ENCODE results near the gene MDK. TPM values are rescaled to one million over a fixed set of nuclear protein-coding genes. Genes with fewer than 3 reads are reported as not detected.

The MDK gene
- total RNA-seq, 1 donor: 27.5 TPM

- H3K4me3 ChIP-seq (ENCODE audit: insufficient read depth, low read length): no peak overlapping the region
- peaks cover 12% of the 10 kb centered on the region for H3K36me3 ChIP-seq (ENCODE audit: insufficient read depth, low read length)
- no peak overlapping the region for H3K4me2 ChIP-seq (ENCODE audit: insufficient read depth, low read length)
- no peak overlapping the region for H3K27ac ChIP-seq (ENCODE audit: low read depth, low read length)
- no peaks in the 10 kb centered on the region for H3K79me2 ChIP-seq (ENCODE audit: insufficient read depth, low read length)
- no peak overlapping the region for H2AFZ ChIP-seq (ENCODE audit: low read length)
- H4K20me1 ChIP-seq (ENCODE audit: insufficient read depth, low read length): no peaks in the 10 kb centered on the region
- no peak for TF ChIP-seq CTCF (IDR thresholded peaks at IDR 0.05; ENCODE audit: extremely low read depth, low read depth, low read length)
- no peaks in the 10 kb centered on the region for H3K9me3 ChIP-seq (ENCODE audit: low read depth, low read length)
- no peak for DNase-seq (ENCODE audit: insufficient read length, low spot score, missing footprints)
- H3K4me1 ChIP-seq (ENCODE audit: insufficient read depth, low read length): no peaks in the 10 kb centered on the region
- no peaks in the 10 kb centered on the region for H3K27me3 ChIP-seq (ENCODE audit: insufficient read depth, low read length)
Measured at GRCh38 chr11:46375392-46376101, 5.9 kb upstream of the MDK start.

- TF ChIP-seq CTCF (IDR thresholded peaks at IDR 0.05; ENCODE audit: extremely low read depth, low read depth, low read length): no peak
- peaks cover 12% of the 10 kb centered on the region for H3K36me3 ChIP-seq (ENCODE audit: insufficient read depth, low read length)
- no peaks in the 10 kb centered on the region for H3K27me3 ChIP-seq (ENCODE audit: insufficient read depth, low read length)
- H3K27ac ChIP-seq (ENCODE audit: low read depth, low read length): no peak overlapping the region
- no peaks in the 10 kb centered on the region for H3K4me1 ChIP-seq (ENCODE audit: insufficient read depth, low read length)
- DNase-seq (ENCODE audit: insufficient read length, low spot score, missing footprints): no peak
- H3K9me3 ChIP-seq (ENCODE audit: low read depth, low read length): no peaks in the 10 kb centered on the region
- no peaks in the 10 kb centered on the region for H3K79me2 ChIP-seq (ENCODE audit: insufficient read depth, low read length)
- H3K4me2 ChIP-seq (ENCODE audit: insufficient read depth, low read length): no peak overlapping the region
- H2AFZ ChIP-seq (ENCODE audit: low read length): no peak overlapping the region
- no peaks in the 10 kb centered on the region for H4K20me1 ChIP-seq (ENCODE audit: insufficient read depth, low read length)
- no peak overlapping the region for H3K4me3 ChIP-seq (ENCODE audit: insufficient read depth, low read length)
Measured at GRCh38 chr11:46376258-46377050, 5.0 kb upstream of the MDK start.

- Histone ChIP-seq H3K9me3 (ENCODE audit: low read depth, low read length) (no peaks in the 10 kb centered on the region), H3K4me2 (ENCODE audit: insufficient read depth, low read length) (no peak overlapping the region), H3K79me2 (ENCODE audit: insufficient read depth, low read length) (no peaks in the 10 kb centered on the region), H3K27me3 (ENCODE audit: insufficient read depth, low read length) (no peaks in the 10 kb centered on the region), H3K27ac (ENCODE audit: low read depth, low read length) (no peak overlapping the region), H4K20me1 (ENCODE audit: insufficient read depth, low read length) (no peaks in the 10 kb centered on the region), H3K36me3 (ENCODE audit: insufficient read depth, low read length) (peaks cover 12% of the 10 kb centered on the region), H3K4me3 (ENCODE audit: insufficient read depth, low read length) (no peak overlapping the region), H3K4me1 (ENCODE audit: insufficient read depth, low read length) (peaks cover 1% of the 10 kb centered on the region), H2AFZ (ENCODE audit: low read length) (no peak overlapping the region)
- no peak for TF ChIP-seq CTCF (IDR thresholded peaks at IDR 0.05; ENCODE audit: extremely low read depth, low read depth, low read length)
- no peak for DNase-seq (ENCODE audit: insufficient read length, low spot score, missing footprints)
Measured at GRCh38 chr11:46377290-46377689, 4.2 kb upstream of the MDK start.

GRCh38 chr11:46377831-46378230 lies 3.6 kb upstream of the MDK start:
- H3K36me3 ChIP-seq (ENCODE audit: insufficient read depth, low read length): peaks cover 8% of the 10 kb centered on the region
- H3K4me3 ChIP-seq (ENCODE audit: insufficient read depth, low read length): no peak overlapping the region
- H3K27ac ChIP-seq (ENCODE audit: low read depth, low read length): no peak overlapping the region
- peaks cover 2% of the 10 kb centered on the region for H4K20me1 ChIP-seq (ENCODE audit: insufficient read depth, low read length)
- H3K4me1 ChIP-seq (ENCODE audit: insufficient read depth, low read length): peaks cover 7% of the 10 kb centered on the region
- DNase-seq (ENCODE audit: insufficient read length, low spot score, missing footprints): no peak
- no peaks in the 10 kb centered on the region for H3K9me3 ChIP-seq (ENCODE audit: low read depth, low read length)
- no peak overlapping the region for H2AFZ ChIP-seq (ENCODE audit: low read length)
- TF ChIP-seq CTCF (IDR thresholded peaks at IDR 0.05; ENCODE audit: extremely low read depth, low read depth, low read length): no peak
- H3K79me2 ChIP-seq (ENCODE audit: insufficient read depth, low read length): no peaks in the 10 kb centered on the region
- no peaks in the 10 kb centered on the region for H3K27me3 ChIP-seq (ENCODE audit: insufficient read depth, low read length)
- H3K4me2 ChIP-seq (ENCODE audit: insufficient read depth, low read length): no peak overlapping the region
